HG02642 (cell line): Measurements from ENCODE around the gene TRIM4.

Experiments used
- ATAC-seq: cut with Tn5 transposase; IDR thresholded peaks from one replicate; pipeline ENCODE4 v1.9.1; 2021; ENCODE audit warnings: mild to moderate bottlenecking; ENCODE audit not compliant: unreplicated experiment, poor library complexity

The TRIM4 gene

DNA sequence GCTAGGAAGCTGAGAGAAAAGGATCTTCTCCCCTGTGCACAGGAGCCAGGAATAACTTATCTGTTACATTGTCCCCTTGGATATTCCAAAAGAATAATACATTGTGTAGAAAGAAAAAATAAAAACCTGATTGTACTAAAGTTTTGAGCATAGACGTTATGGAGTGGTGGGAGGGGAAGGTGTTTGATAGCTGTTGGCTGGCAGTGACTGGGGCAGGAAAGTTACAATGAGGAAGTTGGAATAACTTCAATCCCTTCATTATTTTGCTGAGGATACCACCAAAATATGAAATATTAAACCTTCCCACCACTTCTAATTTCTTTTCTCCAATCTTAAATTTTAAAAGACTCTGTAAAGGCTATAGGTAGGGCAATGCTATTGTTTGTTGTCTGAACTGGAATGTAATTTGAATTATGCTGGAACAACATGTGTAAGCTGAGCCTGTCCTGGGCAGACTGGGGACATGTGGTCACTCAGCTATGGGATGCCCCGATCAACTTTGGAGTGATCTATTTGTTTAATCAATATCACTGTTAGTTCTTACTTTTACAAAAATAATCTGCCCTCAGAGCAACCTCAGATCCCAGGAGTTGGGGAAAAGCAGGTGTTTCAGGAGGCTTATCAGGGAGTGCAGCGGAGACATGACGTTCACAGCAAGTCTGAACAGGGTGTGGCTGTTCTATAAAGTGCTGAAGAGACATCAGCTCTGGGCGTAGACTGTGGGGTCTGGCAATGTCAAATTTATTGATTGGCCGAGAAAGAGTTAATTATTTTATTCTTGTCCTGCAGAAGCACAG is 70.7 kb downstream of the TRIM4 start:
- no peak for ATAC-seq

DNA sequence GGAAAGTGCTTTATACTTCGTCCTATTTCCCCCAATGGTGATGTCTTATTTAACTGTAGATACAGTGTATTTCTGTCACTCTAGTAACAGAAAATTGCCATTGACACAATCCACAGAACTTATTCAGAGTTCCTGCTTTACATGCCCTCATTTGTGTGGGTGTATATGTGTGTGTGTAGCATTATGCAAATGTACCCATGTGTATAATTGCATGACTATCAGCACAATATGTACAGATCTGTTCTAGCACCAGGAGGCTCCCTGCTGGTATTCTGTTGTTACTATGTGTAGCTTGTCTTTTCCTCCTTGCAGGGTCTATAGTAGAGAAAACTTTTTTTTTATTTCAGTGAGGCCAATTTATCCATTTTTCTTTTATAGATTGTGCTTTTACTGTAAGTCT is 75.0 kb downstream of the TRIM4 start:
- no peak for ATAC-seq

DNA sequence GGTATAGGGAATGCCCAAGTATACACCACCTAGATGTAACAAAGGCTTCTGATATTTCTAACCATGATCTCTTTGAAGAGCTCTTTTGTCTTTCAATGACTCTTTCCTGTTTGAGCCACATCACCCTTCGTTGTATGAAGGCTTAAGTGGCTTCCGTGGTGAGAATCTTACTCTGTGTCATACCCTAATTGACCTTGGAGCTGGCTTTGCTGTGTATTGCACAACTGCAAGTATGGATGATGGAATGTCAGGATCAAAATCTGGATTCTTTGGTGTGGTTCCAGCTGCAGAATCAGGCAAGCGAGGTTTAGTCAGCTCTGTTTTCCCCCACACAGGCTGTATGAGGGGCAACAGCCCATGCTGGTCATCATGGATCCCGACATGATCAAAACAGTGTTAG is 75.5 kb downstream of the TRIM4 start:
- no peak for ATAC-seq

DNA sequence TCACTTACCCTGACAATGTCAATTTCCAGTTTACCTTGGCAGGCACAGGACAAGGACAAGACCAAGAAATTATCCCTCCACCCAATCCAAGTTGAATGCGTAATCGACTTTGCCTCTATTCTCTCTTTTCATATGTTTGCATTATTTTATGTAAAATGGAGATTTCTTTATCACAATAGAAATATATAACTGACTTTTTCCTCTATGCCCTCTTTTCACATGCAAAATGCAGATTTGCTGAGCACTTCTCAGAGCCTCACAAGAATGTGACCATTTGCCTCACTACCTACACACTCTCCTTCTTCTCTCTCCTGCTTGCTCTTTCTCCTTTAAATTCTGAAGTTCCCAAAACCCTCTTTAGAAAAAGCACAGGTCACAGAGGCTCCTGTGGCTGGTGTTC is 76.4 kb downstream of the TRIM4 start:
- ATAC-seq, result no peak
